ENCODE results near the gene SDC4. TPM values are rescaled to one million over a fixed set of nuclear protein-coding genes. Genes with fewer than 3 reads are reported as not detected.
A peak's percentile ranks its signal among the peaks of the same experiment; 100 is the strongest.

The SDC4 gene
- total RNA-seq, 2 donors from 2014 or later = 93.5 to 108 TPM

DNA sequence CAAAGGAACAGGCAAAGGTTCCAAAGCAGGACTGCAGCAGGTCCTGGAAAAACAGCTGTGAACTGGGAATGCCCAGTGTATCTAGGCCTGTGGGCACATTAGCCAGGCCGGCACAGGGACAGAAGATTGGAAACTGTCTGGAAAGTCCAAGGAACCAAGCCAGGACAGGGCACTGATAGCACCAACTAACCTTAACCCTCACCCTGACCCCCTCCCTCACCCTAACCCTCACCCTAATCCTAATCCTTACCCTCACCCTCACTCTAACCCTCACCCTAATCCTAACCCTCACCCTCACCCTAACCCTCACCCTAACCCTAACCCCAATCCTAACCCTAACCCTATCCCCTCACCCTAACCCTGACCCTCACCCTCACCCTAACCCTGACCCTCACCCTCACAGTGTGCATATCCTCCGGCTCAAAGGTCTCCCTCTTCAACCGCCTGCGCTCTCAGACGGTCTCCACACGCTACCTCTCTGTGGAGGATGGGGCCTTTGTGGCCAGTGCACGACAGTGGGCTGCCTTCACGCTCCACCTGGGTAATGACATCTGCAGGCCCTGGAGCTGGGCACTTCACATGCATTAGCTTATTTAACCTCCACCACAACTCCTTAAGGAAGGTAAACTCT lies 35.0 kb downstream of the SDC4 start:
- Histone ChIP-seq H3K4me1 (ENCODE audit: control insufficient read depth in 1 of 2, low read depth in 2 of 2) (peaks cover 0 to 1% of the 10 kb centered on the region in 2 donors), H3K4me3 (no peak overlapping the region), H3K27me3 (replicated peaks; ENCODE audit: insufficient read depth) (no peaks in the 10 kb centered on the region), H3K27ac (no peak overlapping the region), H3K9me3 (no peaks in the 10 kb centered on the region), H3K36me3 (no peaks in the 10 kb centered on the region)
- DNase-seq (ENCODE audit: low spot score) (no peak), ATAC-seq (ENCODE audit: insufficient number of reproducible peaks, low FRiP score, low read depth) (no peak)
- TF ChIP-seq CTCF (IDR thresholded peaks at IDR 0.05) = no peak

- no peaks in the 10 kb centered on the region for H3K36me3 ChIP-seq
- no peaks in the 10 kb centered on the region for H3K9me3 ChIP-seq
- ATAC-seq (ENCODE audit: insufficient number of reproducible peaks, low FRiP score, low read depth) (no peak), DNase-seq (ENCODE audit: low spot score) (no peak)
- H3K4me3 ChIP-seq = no peak overlapping the region
- no peak for TF ChIP-seq CTCF (IDR thresholded peaks at IDR 0.05)
- no peaks in the 10 kb centered on the region for H3K27me3 ChIP-seq (replicated peaks; ENCODE audit: insufficient read depth)
- peaks cover 0 to 5% of the 10 kb centered on the region in 2 donors for H3K4me1 ChIP-seq (ENCODE audit: control insufficient read depth in 1 of 2, low read depth in 2 of 2)
- no peak overlapping the region for H3K27ac ChIP-seq
Measured at GRCh38 chr20:45312241-45312640, 36.0 kb downstream of the SDC4 start.

- H3K4me1 ChIP-seq (ENCODE audit: control insufficient read depth in 1 of 2, low read depth in 2 of 2) = peaks cover 0 to 5% of the 10 kb centered on the region in 2 donors
- TF ChIP-seq CTCF (IDR thresholded peaks at IDR 0.05) = peak; percentile 66
- no peak overlapping the region for H3K27ac ChIP-seq
- no peaks in the 10 kb centered on the region for H3K36me3 ChIP-seq
- H3K9me3 ChIP-seq = no peaks in the 10 kb centered on the region
- no peak overlapping the region for H3K4me3 ChIP-seq
- no peaks in the 10 kb centered on the region for H3K27me3 ChIP-seq (replicated peaks; ENCODE audit: insufficient read depth)
- DNase-seq (ENCODE audit: low spot score) = no peak
- no peak for ATAC-seq (ENCODE audit: insufficient number of reproducible peaks, low FRiP score, low read depth)
Measured at GRCh38 chr20:45311589-45312211, 36.5 kb downstream of the SDC4 start.

DNA sequence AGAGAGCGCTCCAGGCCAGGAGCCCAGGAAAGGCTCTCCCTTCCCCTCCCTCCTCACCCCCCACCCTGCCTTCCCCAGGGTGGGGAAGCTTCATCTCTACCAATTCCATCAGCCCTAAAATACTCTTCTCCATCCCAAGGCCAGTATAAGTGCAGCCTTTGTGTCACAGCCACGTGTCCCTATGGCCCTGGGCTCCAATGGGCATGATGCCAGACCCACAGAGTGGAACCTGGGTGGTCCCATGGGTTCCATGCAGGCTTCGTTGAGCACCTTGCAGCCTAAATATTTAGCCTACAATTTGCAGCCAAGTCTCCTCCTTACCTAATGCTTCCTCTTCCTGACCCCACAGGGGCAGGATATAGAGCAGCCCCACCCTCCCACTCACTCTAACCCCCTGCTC lies 39.1 kb downstream of the SDC4 start:
- TF ChIP-seq CTCF (IDR thresholded peaks at IDR 0.05) = no peak
- DNase-seq (ENCODE audit: low spot score) = no peak
- no peak for ATAC-seq (ENCODE audit: insufficient number of reproducible peaks, low FRiP score, low read depth)
- Histone ChIP-seq H3K36me3 (no peaks in the 10 kb centered on the region), H3K9me3 (no peaks in the 10 kb centered on the region), H3K27me3 (replicated peaks; ENCODE audit: insufficient read depth) (peaks cover 8% of the 10 kb centered on the region), H3K4me3 (no peak overlapping the region), H3K27ac (no peak overlapping the region), H3K4me1 (ENCODE audit: control insufficient read depth in 1 of 2, low read depth in 2 of 2) (peaks cover 0 to 5% of the 10 kb centered on the region in 2 donors)

GRCh38 chr20:45308117-45308778 lies 40.0 kb downstream of the SDC4 start, which contains the start of gene MATN4:
Gene MATN4 (minus strand): TSS chr20:45308299. CDS start chr20:45305582, 2,717 bp downstream.
- Histone ChIP-seq H3K36me3 (no peaks in the 10 kb centered on the region), H3K4me3 (no peak within 1 kb of the TSS), H3K27me3 (replicated peaks; ENCODE audit: insufficient read depth) (peaks cover 8% of the 10 kb centered on the region), H3K27ac (no peak within 1 kb of the TSS), H3K4me1 (ENCODE audit: control insufficient read depth in 1 of 2, low read depth in 2 of 2) (peaks cover 0 to 5% of the 10 kb centered on the region in 2 donors), H3K9me3 (no peaks in the 10 kb centered on the region)
- ATAC-seq (ENCODE audit: insufficient number of reproducible peaks, low FRiP score, low read depth) (no peak), DNase-seq (ENCODE audit: low spot score) (no peak)
- no peak for TF ChIP-seq CTCF (IDR thresholded peaks at IDR 0.05)

All from thoracic aorta (tissue), 2 donors.